Astrocyte of the cerebellum (primary cell): Measurements from ENCODE around the gene TRABD2B.

Experiments used
- DNase-seq: peaks from one replicate; pipeline ENCODE4 v3.0.0-alpha.2; 2011; ENCODE audit warnings: low read depth
- H3K4me3 ChIP-seq: 2 replicates; pipeline ENCODE4 v1.5.1; 2011; ENCODE audit warnings: mild to moderate bottlenecking, low read depth, low read length, moderate library complexity
- in situ Hi-C: cut with HindIII; loops from 2 replicates; pipeline ENCODE4 v1.10.0; 2017; ENCODE audit warnings: low sequenced_read_pairs
- TF ChIP-seq, protein P1 (sequence below): IDR thresholded peaks from 2 replicates; pipeline ENCODE4 v1.5.1; 2012; ENCODE audit warnings: low read length, low read depth, moderate library complexity, mild to moderate bottlenecking; ENCODE audit errors: missing control alignments

TRABD2B gene

DNA sequence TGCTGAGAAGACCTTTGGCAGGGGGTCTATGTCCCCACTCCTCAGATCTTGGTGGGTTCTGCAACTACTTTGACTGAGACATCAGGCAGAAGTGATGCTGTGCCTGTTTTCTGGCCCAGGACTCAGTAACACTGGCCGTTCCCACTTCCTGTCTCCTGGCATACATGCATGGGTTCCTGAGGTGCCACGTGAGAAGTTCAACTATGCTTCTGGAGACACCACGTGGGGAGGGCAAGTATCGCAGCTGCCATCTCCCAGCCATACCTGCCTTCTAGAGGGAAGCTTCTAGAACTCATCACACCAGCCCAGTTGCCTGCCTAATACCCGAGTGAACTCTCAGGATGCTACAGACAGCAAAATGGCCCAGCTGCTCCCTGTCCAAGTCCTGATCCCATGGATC is 65.8 kb downstream of the TRABD2B start:
- H3K4me3 ChIP-seq = no peak overlapping the region
- TF ChIP-seq, protein P1, sequence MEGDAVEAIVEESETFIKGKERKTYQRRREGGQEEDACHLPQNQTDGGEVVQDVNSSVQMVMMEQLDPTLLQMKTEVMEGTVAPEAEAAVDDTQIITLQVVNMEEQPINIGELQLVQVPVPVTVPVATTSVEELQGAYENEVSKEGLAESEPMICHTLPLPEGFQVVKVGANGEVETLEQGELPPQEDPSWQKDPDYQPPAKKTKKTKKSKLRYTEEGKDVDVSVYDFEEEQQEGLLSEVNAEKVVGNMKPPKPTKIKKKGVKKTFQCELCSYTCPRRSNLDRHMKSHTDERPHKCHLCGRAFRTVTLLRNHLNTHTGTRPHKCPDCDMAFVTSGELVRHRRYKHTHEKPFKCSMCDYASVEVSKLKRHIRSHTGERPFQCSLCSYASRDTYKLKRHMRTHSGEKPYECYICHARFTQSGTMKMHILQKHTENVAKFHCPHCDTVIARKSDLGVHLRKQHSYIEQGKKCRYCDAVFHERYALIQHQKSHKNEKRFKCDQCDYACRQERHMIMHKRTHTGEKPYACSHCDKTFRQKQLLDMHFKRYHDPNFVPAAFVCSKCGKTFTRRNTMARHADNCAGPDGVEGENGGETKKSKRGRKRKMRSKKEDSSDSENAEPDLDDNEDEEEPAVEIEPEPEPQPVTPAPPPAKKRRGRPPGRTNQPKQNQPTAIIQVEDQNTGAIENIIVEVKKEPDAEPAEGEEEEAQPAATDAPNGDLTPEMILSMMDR = no peak
- in situ Hi-C loops = no loop called here
- no peak for DNase-seq

- in situ Hi-C loops = no loop called here
- no peak overlapping the region for H3K4me3 ChIP-seq
- TF ChIP-seq, protein P1 = no peak
- DNase-seq = no peak
Observed at GRCh38 chr1:47930210-47930840, 66.9 kb downstream of the TRABD2B start.

DNA sequence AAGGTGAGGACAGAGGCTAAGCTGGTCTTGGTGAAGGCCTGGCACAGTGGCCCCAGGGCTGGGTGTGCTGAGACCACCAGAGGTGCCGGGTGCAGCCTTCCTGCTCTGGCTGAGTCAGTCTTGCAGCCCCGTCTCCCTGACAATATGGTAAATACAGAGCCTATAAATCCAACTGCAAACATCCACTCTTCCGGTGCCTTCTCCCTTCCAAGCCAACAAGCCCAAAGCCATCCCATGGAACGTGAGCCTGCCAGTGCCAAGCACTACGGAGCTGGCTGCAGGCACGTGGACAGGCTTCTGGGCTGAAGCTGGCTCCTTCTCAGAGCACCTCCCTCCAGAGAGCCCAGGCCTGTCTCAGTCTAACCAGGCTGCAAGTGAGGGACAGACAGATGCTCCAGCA is 70.0 kb downstream of the TRABD2B start:
- in situ Hi-C loops = no loop called here
- H3K4me3 ChIP-seq = no peak overlapping the region
- TF ChIP-seq, protein P1 = no peak
- no peak for DNase-seq

GRCh38 chr1:47926461-47926999 is 70.7 kb downstream of the TRABD2B start:
- TF ChIP-seq, protein P1 = no peak
- DNase-seq = no peak
- in situ Hi-C loops = no loop called here
- no peak overlapping the region for H3K4me3 ChIP-seq

GRCh38 chr1:47924270-47925048 is 72.7 kb downstream of the TRABD2B start:
- TF ChIP-seq, protein P1 = no peak
- in situ Hi-C loops = no loop called here

DNA sequence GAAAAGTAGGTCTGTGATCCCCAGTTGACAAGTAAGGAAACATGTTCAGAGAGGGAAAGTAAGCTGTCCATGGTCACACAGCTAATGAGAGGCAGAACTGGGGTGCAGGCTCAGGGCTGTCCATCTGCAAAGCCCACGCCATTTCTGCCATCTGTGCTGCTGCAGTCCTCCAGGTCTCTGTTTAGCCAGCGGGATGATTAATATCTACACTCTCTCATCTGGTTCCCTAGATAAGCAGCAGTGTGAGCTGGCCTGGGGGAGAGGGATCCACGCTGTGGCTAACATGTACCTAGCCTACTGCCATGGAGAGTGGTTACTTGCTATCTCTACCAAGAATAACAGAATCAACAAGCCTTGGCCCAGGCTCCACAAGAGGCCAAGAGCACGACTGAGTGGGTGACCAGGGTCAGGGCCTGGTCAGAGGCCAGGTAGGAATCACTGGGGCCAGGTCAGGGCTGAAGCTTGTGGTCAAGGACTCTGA is 75.2 kb downstream of the TRABD2B start:
- in situ Hi-C loops = no loop called here
- no peak overlapping the region for H3K4me3 ChIP-seq
- TF ChIP-seq, protein P1 = no peak
- no peak for DNase-seq

More at GRCh38 chr1:47924270-47925048, 72.7 kb downstream of the TRABD2B start:
- H3K4me3 ChIP-seq = no peak overlapping the region
- no peak for DNase-seq
